NCI-H1930 (cell line): ENCODE measurements around the gene GPR55.

Experiments
- DNase-seq, 2 experiments: peaks; one replicate each; lab custom pipeline; 2025; lab: John Stamatoyannopoulos, UW

GPR55 gene

DNA sequence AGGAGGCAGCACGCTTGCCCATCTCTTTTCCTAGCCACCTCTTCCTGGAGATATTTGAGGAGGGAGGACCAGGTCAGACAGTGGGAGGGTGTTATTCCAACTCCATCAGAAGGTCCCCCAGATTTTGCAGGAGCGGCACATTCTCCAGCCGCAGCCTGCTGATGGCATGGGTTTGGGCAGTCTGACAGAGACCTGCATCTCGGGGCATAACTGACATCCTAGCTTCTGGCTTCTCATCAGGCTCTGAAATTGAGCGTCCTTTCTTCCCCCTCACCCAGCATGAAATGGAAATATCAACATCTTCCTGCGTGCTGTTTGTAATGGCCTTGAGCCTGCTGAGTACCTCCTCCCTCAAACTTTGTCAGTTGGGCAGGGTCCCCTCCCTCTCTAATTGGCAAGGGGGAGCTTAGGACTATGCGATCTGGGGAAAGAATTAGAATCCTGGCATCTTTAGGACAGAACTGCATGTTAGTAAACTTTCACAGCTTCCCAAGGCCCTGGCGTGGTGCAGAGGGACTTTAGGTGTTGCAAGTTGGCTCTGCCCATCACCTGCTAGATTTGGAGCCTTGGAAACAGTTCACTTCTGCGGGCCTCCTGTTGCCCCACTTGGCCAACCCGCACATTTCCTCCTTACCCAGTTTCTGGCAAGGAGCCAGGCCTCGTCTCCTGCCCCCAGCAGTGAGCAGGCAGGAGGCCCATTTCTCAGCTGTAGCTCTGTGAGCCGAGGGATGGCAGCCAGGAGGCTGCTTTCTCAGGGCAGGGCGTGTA is 58.1 kb downstream of the GPR55 start:
- DNase-seq: no peak

- no peak for DNase-seq
Measured at GRCh38 chr2:230865766-230866755, 59.0 kb downstream of the GPR55 start.

DNA sequence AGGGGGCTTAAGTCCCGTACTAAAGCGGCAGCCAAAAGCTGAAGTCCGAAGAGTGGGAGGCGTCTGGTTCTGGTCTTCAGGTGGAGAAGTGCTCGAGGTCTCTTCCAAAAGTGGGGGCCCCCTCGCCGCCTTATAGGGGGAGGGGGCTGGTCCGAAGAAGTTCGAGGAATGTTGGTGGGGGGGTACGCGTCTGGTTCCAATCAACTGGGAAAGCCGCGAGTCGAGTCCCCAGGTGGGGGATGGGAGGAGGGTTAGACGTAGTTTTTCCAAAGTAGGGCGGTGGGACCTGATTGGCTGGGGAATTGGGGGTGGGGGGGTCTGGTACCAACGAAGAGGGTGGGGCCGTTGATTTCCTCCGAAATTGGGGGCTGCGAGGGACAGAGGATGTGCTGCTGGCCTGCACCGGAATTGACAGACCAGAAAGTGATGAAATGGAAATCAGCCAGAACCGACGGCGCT is 59.7 kb downstream of the GPR55 start:
- no peak for DNase-seq

DNA sequence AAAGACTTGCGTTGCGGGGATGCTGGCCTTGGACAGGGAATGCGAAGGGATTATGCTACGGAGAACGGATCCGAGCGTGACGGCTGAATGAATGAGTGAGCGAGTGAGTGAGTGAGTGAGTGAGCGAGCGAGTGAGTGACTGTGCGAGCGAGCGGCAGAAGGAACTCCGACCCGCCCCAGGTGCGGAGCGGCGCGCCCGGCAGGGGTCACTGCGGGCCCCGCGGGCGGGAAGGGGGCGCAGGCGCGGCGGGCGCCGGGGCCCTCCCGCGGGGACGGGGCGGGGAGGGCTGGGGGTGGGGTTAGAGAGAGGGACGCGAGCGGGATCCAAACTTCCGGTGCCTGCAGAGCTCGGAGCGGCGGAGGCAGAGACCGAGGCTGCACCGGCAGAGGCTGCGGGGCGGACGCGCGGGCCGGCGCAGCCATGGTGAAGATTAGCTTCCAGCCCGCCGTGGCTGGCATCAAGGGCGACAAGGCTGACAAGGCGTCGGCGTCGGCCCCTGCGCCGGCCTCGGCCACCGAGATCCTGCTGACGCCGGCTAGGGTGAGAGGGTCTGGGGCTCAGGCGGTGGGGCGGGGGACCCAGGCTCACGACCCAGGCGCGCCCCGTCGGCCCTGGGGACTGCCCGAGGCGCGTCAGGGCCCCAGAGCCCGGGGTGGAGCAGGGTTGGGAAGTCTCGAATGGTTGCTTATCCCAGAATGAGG is 60.3 kb downstream of the GPR55 start, which contains the start of gene ITM2C:
Gene ITM2C (plus strand): TSS at position 338 of the 702 bp plus-strand sequence. CDS start 84 bp downstream, at position 422.
- DNase-seq: peak; percentile 66 to 84

GRCh38 chr2:230864122-230864604 is 60.9 kb downstream of the GPR55 start:
- no peak for DNase-seq

DNA sequence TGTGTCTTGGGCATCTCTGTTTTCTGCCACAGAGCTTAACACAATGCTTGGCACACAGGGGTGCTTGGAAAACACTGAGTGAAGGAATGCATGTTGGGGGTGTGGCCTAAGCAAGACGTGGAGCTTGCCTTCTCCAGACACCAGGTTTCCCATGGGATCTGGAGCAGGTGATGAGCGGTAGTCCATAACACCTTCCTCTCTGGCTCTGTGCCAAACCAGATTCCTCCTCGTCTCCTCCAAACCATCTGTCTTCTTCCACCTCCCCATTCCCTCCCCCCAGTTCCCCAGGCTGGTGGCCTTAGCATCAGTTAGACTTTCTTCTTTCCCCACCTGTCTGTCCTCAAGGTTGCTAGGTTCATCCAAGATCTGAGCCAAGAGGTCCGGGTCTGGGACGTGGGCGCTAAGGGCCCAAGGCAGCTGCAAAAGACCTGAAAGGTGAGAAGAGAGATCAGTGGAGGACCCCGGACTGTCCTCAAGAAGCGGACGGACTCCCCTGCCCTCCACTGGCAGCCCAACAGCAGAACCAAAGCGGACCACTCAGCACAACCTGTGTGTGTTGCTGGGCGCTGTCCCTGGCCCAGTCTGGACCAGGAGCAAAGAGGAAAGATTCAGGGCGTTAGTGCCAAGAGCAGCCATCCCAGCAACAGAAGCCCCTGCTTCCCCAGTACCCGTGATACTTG is 61.5 kb downstream of the GPR55 start:
- DNase-seq: no peak

DNA sequence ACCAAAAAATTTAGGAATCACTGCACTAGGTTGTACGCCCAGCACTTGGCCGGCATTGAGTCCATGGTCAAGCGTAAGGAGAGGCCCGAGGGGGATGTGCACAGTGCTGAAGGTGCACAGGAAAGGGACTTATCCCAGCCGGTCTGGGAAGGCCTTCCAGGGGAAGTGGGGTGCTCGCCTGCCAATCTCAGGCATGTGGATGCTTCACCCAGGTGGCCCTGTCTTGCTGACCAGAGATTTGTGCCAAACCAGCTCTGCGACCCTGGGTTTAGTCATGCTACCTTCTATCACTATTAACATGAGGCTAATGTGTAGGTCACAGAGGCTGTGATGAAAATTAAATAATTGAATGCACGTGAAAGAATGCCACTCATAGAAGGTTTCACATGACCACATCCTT is 62.0 kb downstream of the GPR55 start:
- no peak for DNase-seq

- no peak for DNase-seq
Measured at GRCh38 chr2:230862292-230862691, 62.8 kb downstream of the GPR55 start.

DNA sequence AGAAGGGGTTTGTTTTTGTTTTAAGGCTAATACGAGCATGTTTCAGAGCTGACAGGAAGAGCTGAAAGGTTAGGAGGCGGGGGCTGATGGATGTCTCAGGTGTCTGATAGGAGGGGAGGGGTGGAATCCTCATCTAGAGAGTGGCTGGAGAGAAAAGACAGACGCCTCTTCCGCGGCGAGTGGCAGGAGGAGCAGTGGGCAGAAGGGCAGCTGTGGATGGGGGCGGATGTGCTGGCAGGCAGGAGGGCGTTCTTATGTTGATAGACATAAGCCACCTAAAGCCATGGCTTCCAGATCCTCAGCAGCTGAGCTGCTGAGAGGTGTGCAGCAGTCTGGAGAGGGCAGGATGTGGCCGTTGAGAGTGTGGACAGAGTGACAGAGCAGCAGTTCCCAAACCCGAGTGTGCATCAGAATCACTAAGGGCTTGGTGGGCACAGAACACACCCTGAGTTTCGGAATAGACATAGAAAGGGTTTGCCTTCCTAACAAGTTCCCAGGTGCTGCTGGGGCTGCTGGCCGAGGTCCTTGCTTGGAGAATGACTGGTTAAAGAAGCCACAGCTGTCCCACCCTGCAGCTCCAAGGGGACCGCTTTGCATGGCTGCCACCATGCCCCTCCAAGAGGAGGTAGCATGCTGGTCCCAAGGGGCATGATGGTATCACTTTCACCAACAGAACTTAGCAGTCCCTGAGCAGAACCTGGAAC is 63.3 kb downstream of the GPR55 start:
- no peak for DNase-seq
